ENCODE measurements around the gene ALDH1B1.

Gene ALDH1B1

GRCh38 chr9:38440516-38440915, 48.0 kb downstream of the ALDH1B1 start:
- Histone ChIP-seq H3K79me2 (ENCODE audit: insufficient read depth, low read depth) (no peaks in the 10 kb centered on the region), H3K4me3 (IDR thresholded peaks at IDR 0.05; ENCODE audit: insufficient read depth, low read depth, low read length) (no peak overlapping the region), H3K27ac (no peak overlapping the region), H3K4me2 (no peak overlapping the region), H3K27me3 (ENCODE audit: insufficient read depth, low read depth) (no peaks in the 10 kb centered on the region), H3K9ac (no peak overlapping the region), H4K20me1 (ENCODE audit: insufficient read depth) (no peaks in the 10 kb centered on the region), H3K4me1 (ENCODE audit: low read depth, poor library complexity, severe bottlenecking) (no peaks in the 10 kb centered on the region), H3K36me3 (ENCODE audit: insufficient read depth) (no peaks in the 10 kb centered on the region), H2AFZ (ENCODE audit: low read depth) (no peak overlapping the region)
- TF ChIP-seq, protein P1, sequence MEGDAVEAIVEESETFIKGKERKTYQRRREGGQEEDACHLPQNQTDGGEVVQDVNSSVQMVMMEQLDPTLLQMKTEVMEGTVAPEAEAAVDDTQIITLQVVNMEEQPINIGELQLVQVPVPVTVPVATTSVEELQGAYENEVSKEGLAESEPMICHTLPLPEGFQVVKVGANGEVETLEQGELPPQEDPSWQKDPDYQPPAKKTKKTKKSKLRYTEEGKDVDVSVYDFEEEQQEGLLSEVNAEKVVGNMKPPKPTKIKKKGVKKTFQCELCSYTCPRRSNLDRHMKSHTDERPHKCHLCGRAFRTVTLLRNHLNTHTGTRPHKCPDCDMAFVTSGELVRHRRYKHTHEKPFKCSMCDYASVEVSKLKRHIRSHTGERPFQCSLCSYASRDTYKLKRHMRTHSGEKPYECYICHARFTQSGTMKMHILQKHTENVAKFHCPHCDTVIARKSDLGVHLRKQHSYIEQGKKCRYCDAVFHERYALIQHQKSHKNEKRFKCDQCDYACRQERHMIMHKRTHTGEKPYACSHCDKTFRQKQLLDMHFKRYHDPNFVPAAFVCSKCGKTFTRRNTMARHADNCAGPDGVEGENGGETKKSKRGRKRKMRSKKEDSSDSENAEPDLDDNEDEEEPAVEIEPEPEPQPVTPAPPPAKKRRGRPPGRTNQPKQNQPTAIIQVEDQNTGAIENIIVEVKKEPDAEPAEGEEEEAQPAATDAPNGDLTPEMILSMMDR (conservative IDR thresholded peaks at IDR 0.05; ENCODE audit: low read depth, low read length), result no peak

DNA sequence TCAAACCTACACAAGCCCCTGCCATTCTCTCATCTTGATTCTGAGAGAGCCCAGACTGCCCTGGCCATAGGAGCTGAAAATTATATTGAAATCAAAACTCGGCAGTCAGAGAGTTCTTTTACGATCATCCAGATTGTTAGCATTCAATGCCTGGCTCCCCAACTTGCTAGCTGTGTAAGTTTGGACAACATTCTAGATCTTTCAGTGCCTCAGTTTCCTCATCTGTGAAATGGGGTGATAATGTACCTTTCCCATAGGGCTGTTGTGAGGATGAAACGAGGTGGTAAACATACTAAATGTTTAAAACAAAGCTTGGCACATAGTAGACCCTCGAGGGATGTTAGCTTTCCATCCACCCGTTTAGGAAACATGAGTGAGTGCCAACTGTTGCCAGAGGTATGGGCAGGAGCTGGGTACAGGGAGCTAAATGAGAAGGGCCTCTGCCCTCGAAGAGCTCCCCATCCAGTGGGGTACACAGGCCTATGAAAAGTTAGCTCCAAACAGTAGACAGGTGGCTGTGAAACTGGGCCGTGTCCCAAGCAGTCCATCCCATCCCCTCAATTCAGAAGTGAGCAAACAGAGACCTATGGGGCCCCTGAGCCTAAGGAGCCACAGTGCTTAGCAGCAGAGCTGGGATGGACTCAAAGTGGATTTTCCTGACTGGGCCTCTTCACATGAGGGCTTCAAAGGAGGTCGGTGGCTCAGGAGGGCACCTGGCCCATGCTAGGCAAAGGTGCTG, 49.0 kb downstream of the ALDH1B1 start:
- Histone ChIP-seq H3K4me1 (ENCODE audit: low read depth, poor library complexity, severe bottlenecking) (no peaks in the 10 kb centered on the region), H3K36me3 (ENCODE audit: insufficient read depth) (no peaks in the 10 kb centered on the region), H3K4me2 (no peak overlapping the region), H4K20me1 (ENCODE audit: insufficient read depth) (no peaks in the 10 kb centered on the region), H3K4me3 (IDR thresholded peaks at IDR 0.05; ENCODE audit: insufficient read depth, low read depth, low read length) (no peak overlapping the region), H2AFZ (ENCODE audit: low read depth) (no peak overlapping the region), H3K9ac (no peak overlapping the region), H3K79me2 (ENCODE audit: insufficient read depth, low read depth) (no peaks in the 10 kb centered on the region), H3K27ac (no peak overlapping the region), H3K27me3 (ENCODE audit: insufficient read depth, low read depth) (no peaks in the 10 kb centered on the region)
- TF ChIP-seq, protein P1 (conservative IDR thresholded peaks at IDR 0.05; ENCODE audit: low read depth, low read length), result no peak

- Histone ChIP-seq H4K20me1 (ENCODE audit: insufficient read depth) (no peaks in the 10 kb centered on the region), H3K4me3 (IDR thresholded peaks at IDR 0.05; ENCODE audit: insufficient read depth, low read depth, low read length) (no peak overlapping the region), H3K9ac (no peak overlapping the region), H3K36me3 (ENCODE audit: insufficient read depth) (no peaks in the 10 kb centered on the region), H3K4me1 (ENCODE audit: low read depth, poor library complexity, severe bottlenecking) (no peaks in the 10 kb centered on the region), H3K4me2 (no peak overlapping the region), H2AFZ (ENCODE audit: low read depth) (no peak overlapping the region), H3K27ac (no peak overlapping the region), H3K27me3 (ENCODE audit: insufficient read depth, low read depth) (no peaks in the 10 kb centered on the region), H3K79me2 (ENCODE audit: insufficient read depth, low read depth) (no peaks in the 10 kb centered on the region)
- TF ChIP-seq, protein P1 (conservative IDR thresholded peaks at IDR 0.05; ENCODE audit: low read depth, low read length), result no peak
Measured at GRCh38 chr9:38442473-38443096, 50.1 kb downstream of the ALDH1B1 start.

DNA sequence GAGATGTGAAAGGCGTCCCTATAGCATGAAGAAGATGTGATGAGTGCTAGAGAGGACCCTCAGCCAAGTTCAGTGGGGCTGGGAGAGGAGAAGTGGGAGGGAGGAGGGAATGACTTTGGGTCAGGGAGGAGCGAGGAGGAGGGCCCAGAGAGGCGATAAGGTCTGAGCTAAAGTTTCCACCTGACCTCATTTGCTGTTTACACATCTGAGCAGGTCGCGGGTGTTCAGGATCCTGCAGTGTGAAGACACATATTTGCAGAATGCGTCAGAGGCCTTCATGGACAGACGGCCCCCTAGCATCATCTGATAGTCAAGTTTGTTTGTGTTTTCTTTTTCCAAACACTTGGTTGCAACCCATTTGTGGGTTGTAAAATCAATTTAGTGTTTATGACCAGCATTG, 50.7 kb downstream of the ALDH1B1 start:
- no peak overlapping the region for H3K27ac ChIP-seq
- H3K4me2 ChIP-seq, result no peak overlapping the region

More for the DNA sequence above, 50.7 kb downstream of the ALDH1B1 start:
- no peaks in the 10 kb centered on the region for H3K36me3 ChIP-seq (ENCODE audit: insufficient read depth)
- no peaks in the 10 kb centered on the region for H3K4me1 ChIP-seq (ENCODE audit: low read depth, poor library complexity, severe bottlenecking)
- H3K4me3 ChIP-seq (IDR thresholded peaks at IDR 0.05; ENCODE audit: insufficient read depth, low read depth, low read length), result no peak overlapping the region
- no peaks in the 10 kb centered on the region for H4K20me1 ChIP-seq (ENCODE audit: insufficient read depth)
- no peak overlapping the region for H2AFZ ChIP-seq (ENCODE audit: low read depth)
- no peaks in the 10 kb centered on the region for H3K79me2 ChIP-seq (ENCODE audit: insufficient read depth, low read depth)
- H3K9ac ChIP-seq, result no peak overlapping the region
- TF ChIP-seq, protein P1 (conservative IDR thresholded peaks at IDR 0.05; ENCODE audit: low read depth, low read length), result no peak
- H3K27me3 ChIP-seq (ENCODE audit: insufficient read depth, low read depth), result no peaks in the 10 kb centered on the region

Measured in KMS-11 (cell line).